Hematopoietic multipotent progenitor cell treated with erythropoietin and hydrocortisone succinate and interleukin-3 and kit ligand, for 17 days (in vitro differentiated cells): ENCODE results near the gene GFRA1.
"Not testable (repeated sequence)": the region's sequence is repeated elsewhere in the genome, so short reads cannot be mapped to it uniquely, and the experiment has no call there.

ENCODE experiments used
- DNase-seq: peaks from one replicate; pipeline ENCODE4 v3.0.0-alpha.2; 2015; ENCODE audit warnings: low spot score

Gene GFRA1

DNA sequence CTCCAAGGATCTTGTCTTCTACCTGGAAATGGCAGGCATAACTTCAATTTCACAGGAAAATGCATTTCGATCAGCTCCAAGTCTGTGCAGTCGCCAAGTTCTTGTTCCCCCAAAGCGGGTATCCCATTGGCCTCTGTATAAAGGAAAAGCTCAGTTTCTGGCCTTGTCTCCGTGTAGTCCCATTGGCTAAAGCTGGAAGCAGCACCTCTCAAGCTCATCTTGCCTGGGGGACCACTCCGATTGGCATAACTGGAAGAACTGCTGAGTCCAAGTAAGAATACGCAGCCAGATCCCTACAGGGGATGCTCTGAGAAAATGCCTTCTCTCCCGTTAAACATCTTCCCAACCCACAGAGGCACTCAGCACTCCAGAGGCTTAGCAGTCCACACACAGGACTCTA lies 205.2 kb downstream of the GFRA1 start:
- no peak for DNase-seq

DNA sequence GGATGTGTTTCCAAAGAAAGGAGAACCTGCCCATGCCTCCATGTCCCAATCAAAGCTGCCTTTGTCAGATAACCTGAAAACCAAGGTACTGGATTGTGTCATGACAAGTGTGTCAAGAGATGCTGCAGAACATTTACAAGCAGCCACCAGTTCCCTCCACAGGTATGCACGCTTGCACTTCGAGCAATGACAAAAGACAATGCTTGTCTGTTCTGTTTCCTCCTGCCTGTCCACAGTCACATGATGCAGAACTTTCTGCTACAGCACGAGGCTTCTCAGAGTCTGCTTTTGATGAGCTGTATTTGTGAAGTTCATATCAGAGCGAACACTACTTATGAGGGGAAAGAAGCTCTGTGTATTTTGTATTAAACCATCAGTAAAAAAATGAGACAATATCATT lies 209.9 kb downstream of the GFRA1 start:
- DNase-seq: no peak

DNA sequence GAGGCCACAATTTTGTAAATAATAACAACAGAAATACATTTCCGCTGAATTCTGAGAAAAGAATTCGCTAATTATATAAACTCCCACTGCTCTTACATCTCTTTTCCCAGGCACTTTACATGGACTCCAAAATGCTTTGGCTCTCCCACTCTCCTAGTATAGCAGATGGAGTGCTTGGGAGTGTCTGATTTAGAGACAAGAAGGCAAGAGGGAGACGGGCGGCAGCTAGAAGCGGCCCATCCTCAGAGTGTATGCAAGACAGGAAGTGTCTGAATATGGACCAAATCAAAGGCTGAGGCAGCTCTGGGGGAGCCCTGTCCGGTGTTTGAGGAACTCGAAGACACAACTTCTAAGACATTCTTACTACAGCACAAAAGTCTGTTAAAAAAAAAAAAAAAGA lies 212.1 kb downstream of the GFRA1 start:
- DNase-seq: no peak

- no peak for DNase-seq
These were observed 213.7 kb downstream of the GFRA1 start for GRCh38 chr10:116059320-116059719.

GRCh38 chr10:116056445-116057293 lies 216.3 kb downstream of the GFRA1 start:
- no peak for DNase-seq

- no peak for DNase-seq
These were observed 217.1 kb downstream of the GFRA1 start for GRCh38 chr10:116055917-116056252.

GRCh38 chr10:116055252-116055916 lies 217.6 kb downstream of the GFRA1 start:
- no peak for DNase-seq

GRCh38 chr10:116053910-116054309 lies 219.1 kb downstream of the GFRA1 start:
- DNase-seq: no peak

DNA sequence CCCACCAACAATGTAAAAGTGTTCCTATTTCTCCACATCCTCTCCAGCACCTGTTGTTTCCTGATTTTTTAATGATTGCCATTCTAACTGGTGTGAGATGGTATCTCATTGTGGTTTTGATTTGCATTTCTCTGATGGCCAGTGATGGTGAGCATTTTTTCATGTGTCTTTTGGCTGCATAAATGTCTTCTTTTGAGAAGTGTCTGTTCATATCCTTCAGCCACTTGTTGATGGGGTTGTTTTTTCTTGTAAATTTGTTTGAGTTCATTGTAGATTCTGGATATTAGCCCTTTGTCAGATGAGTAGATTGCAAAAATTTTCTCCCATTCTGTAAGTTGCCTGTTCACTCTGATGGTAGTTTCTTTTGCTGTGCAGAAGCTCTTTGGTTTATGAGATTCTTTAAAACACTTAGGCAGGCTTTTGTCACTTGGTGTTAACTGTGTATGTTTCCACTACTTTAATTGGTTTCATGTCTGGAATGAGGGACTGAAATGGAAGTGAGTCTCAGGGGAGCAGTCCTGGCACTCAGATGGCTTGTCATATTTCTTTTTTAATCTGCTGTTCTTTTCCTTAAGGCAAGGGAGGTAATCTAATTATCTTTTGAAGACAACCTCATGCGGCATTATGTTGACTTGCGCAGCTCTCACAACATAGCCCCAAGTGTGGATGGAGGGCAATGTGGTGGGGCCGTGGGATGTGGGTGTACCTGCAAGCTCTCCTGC lies 219.8 kb downstream of the GFRA1 start:
- DNase-seq: not testable (repeated sequence)

- not testable (repeated sequence) for DNase-seq
These were observed 220.5 kb downstream of the GFRA1 start for GRCh38 chr10:116052522-116052921.

DNA sequence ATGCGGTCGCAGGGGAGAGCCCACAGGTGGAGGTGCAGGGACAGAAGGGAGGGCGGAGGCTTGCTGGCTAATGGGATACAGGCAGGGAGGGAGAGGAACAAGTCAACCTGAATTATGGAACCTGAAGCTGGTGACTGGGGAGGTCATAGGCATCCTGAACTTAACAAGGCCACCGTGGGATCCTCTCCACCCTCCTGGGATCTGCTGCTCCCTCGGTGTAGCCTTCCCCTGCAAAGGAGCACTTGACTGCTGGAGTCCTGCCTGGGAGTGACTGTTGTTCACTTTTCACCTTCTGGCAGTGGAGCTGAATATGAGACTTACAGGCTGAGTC lies 223.1 kb downstream of the GFRA1 start:
- DNase-seq: no peak

GRCh38 chr10:116049158-116049973 lies 223.6 kb downstream of the GFRA1 start:
- no peak for DNase-seq

DNA sequence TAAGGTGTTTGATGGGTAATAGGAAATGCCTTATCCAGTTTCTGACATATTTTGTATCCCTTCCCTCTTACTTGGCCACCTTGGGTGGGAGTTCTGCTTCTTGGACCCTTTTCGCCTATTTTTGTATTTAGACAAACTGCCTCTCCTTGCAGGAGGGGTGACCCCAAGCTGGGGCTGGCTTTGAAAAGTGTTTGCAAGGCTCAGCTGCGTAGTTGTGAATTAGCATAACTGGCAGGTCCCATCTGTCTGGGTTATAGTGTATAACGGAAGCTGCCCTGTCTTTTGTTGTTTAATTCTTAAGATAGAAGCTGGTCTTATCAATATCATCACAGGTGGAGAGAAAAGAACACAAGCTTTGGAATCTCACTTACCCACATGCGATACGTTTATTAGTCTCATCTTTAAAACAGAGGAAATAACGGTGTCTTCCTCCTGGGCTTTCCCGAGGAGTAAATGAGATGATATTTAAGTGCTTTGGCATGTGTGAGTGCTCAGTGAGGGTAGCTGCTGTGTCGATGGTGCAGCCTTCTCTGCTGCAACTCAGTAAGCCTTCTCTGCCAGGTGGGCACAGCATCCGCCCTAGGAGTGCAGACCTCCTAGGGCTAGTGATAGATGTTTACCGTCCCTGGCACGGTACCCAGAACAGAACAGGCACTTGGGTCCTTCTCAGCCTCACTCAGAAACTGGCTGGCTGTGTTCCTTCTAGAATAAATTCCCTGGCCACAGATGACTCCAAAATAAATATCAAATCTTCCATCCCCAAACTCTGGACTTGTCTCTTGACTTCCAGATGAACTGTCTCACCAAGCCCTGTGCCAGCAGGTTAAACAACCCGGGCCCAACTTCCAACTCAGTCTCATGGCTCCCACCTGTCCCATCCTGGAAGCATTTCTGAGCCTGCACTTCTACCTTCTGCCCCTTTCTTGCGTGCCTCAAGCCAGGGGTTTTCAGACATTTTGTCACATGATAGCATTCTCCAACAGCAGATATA lies 227.3 kb downstream of the GFRA1 start:
- DNase-seq: no peak

DNA sequence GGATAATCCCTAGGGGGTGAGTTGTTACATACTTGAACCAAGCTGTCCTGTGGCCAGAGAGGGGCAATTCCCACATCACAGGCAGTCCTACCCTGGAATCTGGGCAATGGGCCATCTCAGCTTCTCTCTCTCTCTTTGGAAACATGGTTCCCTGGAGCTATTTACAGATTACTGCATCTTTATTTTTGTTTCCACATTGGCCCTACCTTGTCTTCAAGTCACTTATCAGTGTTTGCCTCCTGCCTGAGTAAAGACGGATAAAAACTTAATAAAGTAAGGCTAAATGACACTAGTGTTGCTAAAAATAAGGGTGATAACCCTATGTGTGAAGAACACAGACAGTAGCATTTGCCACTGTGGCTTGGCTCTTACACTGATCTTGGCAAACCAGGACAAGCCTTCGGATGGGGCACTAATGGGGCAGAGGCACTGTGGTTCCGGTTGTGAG lies 228.2 kb downstream of the GFRA1 start:
- no peak for DNase-seq

DNA sequence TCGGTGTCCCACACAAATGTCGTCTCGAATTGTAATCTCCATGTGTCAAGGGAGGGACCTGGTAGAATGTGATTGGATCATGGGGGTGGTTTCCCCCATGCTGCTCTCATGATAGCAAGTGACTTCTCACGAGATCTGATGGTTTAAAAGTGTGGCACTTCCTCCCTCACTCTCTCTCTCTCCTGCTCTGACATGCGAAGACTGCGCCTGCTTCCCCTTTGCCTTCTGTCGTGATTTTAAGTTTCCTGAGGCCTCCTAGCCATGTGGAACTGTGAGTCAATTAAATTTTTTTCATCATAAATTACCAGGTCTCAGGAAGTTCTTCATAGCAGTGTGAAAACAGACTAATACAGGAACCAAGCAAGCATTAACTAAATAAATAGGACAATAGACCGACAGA lies 229.1 kb downstream of the GFRA1 start:
- DNase-seq: no peak

DNA sequence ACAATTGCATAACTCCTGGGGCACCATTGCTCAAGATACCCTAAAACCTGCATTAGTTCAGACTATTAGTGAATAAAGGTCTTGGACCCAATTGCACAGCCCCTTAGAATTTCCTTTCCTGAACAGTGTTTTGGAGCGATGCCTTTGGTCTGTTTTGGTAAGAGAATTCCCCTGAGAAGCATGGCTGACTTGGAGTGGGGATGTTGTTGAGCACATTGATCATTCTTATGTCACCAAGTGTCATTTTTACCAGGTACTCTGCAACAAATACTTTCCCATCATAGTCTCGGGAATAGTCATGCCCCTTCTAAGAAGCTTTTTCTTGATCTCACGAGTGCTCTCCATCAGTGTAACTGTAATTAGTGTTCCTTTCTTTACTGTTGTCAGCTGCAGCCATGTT lies 229.7 kb downstream of the GFRA1 start:
- no peak for DNase-seq

DNA sequence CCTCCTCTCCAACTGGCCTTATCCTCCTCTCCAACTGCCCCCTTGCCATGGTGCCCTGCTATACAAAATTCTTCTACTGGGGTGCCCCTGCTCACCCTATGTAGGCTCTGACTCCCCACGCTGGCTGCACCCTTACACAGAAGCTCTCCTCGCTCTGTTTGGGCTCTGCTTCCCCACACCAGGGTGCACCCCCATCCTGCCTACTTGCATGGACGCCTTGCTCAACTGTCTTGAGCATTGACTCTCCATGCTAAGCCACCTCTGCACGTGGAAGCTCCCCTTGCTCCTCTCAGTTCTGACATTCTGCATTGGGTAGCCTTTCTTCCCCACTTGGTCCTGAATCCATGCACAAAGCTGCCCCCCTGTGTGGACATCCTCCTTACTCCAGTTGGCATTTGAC lies 231.1 kb downstream of the GFRA1 start:
- no peak for DNase-seq

DNA sequence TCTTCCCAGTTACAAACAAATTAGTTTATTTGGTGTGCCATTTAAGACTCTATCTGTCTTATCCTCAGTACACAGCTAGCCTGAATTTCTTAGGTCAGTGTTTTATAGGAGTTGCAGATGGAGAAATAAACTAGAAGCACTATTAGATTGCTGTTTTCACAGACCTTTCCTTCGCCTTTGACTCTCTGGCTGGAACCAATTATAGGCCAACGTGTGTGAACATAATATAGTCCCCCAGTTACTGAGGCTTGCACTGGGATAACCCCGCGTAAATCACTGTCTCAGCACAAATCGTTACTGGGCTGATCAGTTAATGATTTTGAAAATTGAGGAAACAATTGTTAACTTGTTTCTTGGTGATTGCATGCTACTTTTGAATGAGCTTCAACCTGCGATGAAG lies 233.4 kb downstream of the GFRA1 start:
- DNase-seq: no peak

DNA sequence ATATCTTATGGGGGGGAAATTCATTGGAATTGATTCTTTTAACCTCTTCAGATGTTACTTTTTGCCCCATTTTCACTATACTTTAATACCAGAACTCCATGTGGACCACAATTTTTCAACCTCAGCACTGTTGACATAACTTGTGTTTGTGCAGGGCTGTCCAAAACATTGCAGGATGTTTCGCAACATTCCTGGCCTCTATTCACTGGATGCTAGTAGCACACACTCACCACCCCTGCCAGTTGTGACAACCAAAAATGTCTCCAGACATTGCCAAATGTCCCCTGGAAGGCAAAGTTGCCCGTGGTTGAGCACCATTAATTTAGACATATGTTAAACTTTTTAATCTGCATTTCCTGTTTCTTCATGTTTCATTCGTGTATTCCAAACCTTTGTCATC lies 234.7 kb downstream of the GFRA1 start:
- DNase-seq: no peak

GRCh38 chr10:116035406-116035805 lies 237.6 kb downstream of the GFRA1 start:
- not testable (repeated sequence) for DNase-seq

DNA sequence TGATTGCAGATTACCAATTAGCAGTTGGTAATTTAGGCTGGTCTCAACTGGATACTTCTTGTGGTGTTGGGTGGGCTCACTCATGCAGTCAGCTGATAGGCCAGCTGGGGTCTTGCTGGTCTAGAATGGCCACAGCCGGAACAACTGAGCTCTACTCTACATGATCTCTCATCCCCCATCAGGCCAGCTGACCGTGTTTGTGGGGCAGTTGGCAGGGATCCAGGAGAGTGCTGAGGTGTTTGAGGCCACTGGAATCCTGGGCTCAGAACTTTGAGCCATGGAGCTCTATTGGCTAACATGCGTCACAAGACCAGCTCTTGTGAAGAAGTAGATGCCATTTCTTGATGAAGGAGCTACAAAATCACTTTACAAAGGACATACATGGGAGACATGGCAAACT lies 242.4 kb downstream of the GFRA1 start:
- no peak for DNase-seq
